ENCODE results near the gene CROCC2.

DNA sequence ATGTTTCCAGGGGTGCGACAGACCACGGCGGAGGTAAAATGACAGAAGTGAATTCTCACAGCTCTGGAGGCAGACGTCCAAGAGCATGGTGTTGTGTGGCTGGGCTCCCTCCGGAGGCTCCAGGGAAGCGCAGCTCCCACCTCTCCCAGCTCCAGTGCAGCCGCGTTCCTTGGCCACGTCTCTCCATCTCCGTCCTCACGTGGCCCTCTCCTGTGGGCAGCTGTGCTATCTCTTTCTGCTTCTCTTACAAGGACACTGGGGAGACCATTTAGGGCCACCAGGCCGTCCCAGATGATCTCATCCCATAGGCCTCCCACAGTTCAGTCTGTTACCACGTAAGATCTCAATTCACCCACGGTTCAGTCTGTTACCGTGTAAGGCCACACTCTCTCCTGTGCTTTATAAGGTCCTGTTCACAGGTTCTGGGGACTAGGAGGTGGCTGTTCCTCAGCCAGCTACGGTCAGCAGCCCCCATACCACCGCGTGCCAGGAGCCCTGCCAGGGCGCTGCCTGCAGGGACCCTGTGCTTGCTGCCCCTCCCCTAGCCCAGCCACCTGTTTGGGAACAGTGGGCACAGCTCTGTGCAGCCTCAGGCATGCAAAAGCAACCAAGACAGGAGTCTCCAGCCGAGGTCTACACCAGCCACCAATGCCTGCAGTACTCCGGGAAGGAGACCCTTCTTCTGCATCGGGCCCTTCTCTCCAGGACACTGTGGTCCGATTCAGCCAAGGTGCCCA is 7.2 kb upstream of the CROCC2 start:
- no peak for TF ChIP-seq POLR2A (IDR thresholded peaks at IDR 0.05)
- TF ChIP-seq, protein P1, sequence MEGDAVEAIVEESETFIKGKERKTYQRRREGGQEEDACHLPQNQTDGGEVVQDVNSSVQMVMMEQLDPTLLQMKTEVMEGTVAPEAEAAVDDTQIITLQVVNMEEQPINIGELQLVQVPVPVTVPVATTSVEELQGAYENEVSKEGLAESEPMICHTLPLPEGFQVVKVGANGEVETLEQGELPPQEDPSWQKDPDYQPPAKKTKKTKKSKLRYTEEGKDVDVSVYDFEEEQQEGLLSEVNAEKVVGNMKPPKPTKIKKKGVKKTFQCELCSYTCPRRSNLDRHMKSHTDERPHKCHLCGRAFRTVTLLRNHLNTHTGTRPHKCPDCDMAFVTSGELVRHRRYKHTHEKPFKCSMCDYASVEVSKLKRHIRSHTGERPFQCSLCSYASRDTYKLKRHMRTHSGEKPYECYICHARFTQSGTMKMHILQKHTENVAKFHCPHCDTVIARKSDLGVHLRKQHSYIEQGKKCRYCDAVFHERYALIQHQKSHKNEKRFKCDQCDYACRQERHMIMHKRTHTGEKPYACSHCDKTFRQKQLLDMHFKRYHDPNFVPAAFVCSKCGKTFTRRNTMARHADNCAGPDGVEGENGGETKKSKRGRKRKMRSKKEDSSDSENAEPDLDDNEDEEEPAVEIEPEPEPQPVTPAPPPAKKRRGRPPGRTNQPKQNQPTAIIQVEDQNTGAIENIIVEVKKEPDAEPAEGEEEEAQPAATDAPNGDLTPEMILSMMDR (IDR thresholded peaks at IDR 0.05), result no peak
